GM13976 (cell line): ENCODE measurements around the gene YWHAB.

Experiments used
- DNase-seq: peaks from one replicate; pipeline ENCODE4 v3.0.0; 2012; ENCODE audit warnings: low spot score
- CTCF ChIP-seq: IDR thresholded peaks from 2 replicates; pipeline ENCODE4 v1.5.1; 2012; ENCODE audit warnings: borderline replicate concordance, mild to moderate bottlenecking; ENCODE audit not compliant: insufficient read depth; ENCODE audit errors: extremely low read depth, missing control alignments, control extremely low read depth
- in situ Hi-C: fragments of 300-500 bp; cut with MboI; formaldehyde crosslinking; loops from one replicate; pipeline ENCODE4 v1.12.0; 2022; ENCODE audit warnings: low sequenced_read_pairs, mixed read lengths, inconsistent platforms; ENCODE audit not compliant: unreplicated experiment

Gene YWHAB

GRCh38 chr20:44843876-44844275, 41.6 kb upstream of the YWHAB start:
- in situ Hi-C loops: no loop called here
- no peak for TF ChIP-seq CTCF

GRCh38 chr20:44848254-44849015, 37.1 kb upstream of the YWHAB start:
- no peak for DNase-seq
- no peak for TF ChIP-seq CTCF
- in situ Hi-C loops: no loop called here

More at GRCh38 chr20:44843876-44844275, 41.6 kb upstream of the YWHAB start:
- no peak for DNase-seq

DNA sequence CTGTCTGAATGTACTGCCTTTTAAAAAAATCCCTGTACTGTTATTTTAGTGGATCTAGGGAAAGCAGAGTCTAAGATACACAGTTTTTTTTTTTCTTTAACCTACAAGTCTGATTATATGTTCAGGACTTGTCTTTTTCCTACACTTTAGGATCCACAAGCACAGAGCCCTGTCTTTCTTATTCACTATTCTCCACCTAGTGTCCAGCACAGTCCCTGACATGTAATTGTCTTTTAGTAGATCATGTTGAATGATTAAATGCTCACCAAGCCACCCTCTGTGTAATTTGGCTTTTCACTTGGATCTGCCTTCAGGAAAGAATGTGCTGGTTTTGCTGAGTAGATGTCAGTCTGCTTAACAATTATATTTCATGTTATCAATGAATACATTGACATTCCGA, 35.8 kb upstream of the YWHAB start:
- in situ Hi-C loops: no loop called here

GRCh38 chr20:44850272-44850671, 35.2 kb upstream of the YWHAB start:
- in situ Hi-C loops: no loop called here
- DNase-seq: no peak
- no peak for TF ChIP-seq CTCF

More for the DNA sequence above, 35.8 kb upstream of the YWHAB start:
- no peak for DNase-seq
- TF ChIP-seq CTCF: no peak

GRCh38 chr20:44850837-44851236, 34.7 kb upstream of the YWHAB start:
- in situ Hi-C loops: no loop called here
- TF ChIP-seq CTCF: no peak
- DNase-seq: no peak

- DNase-seq: no peak
- in situ Hi-C loops: no loop called here
- no peak for TF ChIP-seq CTCF
These were observed 34.0 kb upstream of the YWHAB start for GRCh38 chr20:44851545-44851944.
